Smooth muscle cell (in vitro differentiated cells): Measurements from ENCODE around the gene MAN2C1. TPM values are rescaled to one million over a fixed set of nuclear protein-coding genes. Genes with fewer than 3 reads are reported as not detected.
"Not testable (repeated sequence)": the region's sequence is repeated elsewhere in the genome, so short reads cannot be mapped to it uniquely, and the experiment has no call there.

Experiments used
- DNase-seq: peaks from one replicate; lab custom pipeline; 2025; ENCODE audit not compliant: unreplicated experiment; lab: John Stamatoyannopoulos, UW
- H2AFZ ChIP-seq: fragments of 200-600 bp; sonication (generic); 2 replicates; pipeline ENCODE4 v1.6.0; 2016; ENCODE audit warnings: antibody characterized with exemption, low read depth, mild to moderate bottlenecking
- H3F3A ChIP-seq: fragments of 200-600 bp; sonication (generic); 2 replicates; pipeline ENCODE4 v1.6.0; 2017; ENCODE audit warnings: antibody characterized with exemption, low read depth
- H3K27ac ChIP-seq: fragments of 200-600 bp; sonication (generic); 2 replicates; pipeline ENCODE4 v1.5.1; 2016; ENCODE audit warnings: low read depth, mild to moderate bottlenecking
- H3K27me3 ChIP-seq: fragments of 200-600 bp; sonication (generic); 2 replicates; pipeline ENCODE4 v1.6.1; 2016; ENCODE audit warnings: low read depth, mild to moderate bottlenecking
- H3K36me3 ChIP-seq: fragments of 200-600 bp; sonication (generic); 2 replicates; pipeline ENCODE4 v1.5.1; 2016; ENCODE audit warnings: low read depth
- H3K4me1 ChIP-seq: fragments of 200-600 bp; sonication (generic); 2 replicates; pipeline ENCODE4 v1.5.1; 2016; ENCODE audit warnings: low read depth
- H3K4me2 ChIP-seq: fragments of 200-600 bp; sonication (generic); 2 replicates; pipeline ENCODE4 v1.6.0; 2016; ENCODE audit warnings: mild to moderate bottlenecking
- H3K4me3 ChIP-seq: fragments of 200-600 bp; sonication (generic); 2 replicates; pipeline ENCODE4 v1.5.1; 2016; ENCODE audit warnings: mild to moderate bottlenecking
- H3K79me2 ChIP-seq: fragments of 200-600 bp; sonication (generic); 2 replicates; pipeline ENCODE4 v1.6.0; 2016; ENCODE audit warnings: low read depth, mild to moderate bottlenecking
- H3K9ac ChIP-seq: fragments of 200-600 bp; sonication (generic); 2 replicates; pipeline ENCODE4 v1.6.0; 2016; ENCODE audit warnings: low read depth
- H3K9me3 ChIP-seq: fragments of 200-600 bp; sonication (generic); replicated peaks from 2 replicates; pipeline ENCODE4 v1.5.1; 2016; ENCODE audit warnings: low read depth
- H4K20me1 ChIP-seq: fragments of 200-600 bp; sonication (generic); 2 replicates; pipeline ENCODE4 v1.6.0; 2016; ENCODE audit warnings: low read depth
- CTCF ChIP-seq: fragments of 200-600 bp; sonication (generic); IDR thresholded peaks from 2 replicates; pipeline ENCODE4 v1.5.1; 2017; ENCODE audit warnings: borderline replicate concordance, mild to moderate bottlenecking, antibody characterized with exemption; ENCODE audit not compliant: insufficient read depth, poor library complexity, severe bottlenecking
- WGBS: methylation state at CpG from one replicate; pipeline ENCODE4 v1.1.7; 2016; ENCODE audit warnings: low lambda C conversion rate; 5-methylcytosine and 5-hydroxymethylcytosine counted together
- polyA plus RNA-seq: library from polyadenylated mRNA; unstranded; fragments of >200 nt; fragmentation: Nextera tagmentation; extraction: Ambion mirVana; gene quantifications from 2 replicates; pipeline ENCODE4 v1.2.1, GENCODE V29; 2016
- total RNA-seq: library from RNA; depleted of rRNA; stranded (reverse); fragments of >200 nt; gene quantifications from 2 replicates; pipeline ENCODE4 v1.2.3, GENCODE V29; 2014

MAN2C1 gene
- total and polyA plus RNA-seq, 2 experiments from 2014 or later = 64.5 to 70.7 TPM

GRCh38 chr15:75407083-75407482 is 38.7 kb upstream of the MAN2C1 start:
- Histone ChIP-seq H2AFZ (no peak overlapping the region), H3K4me2 (no peak overlapping the region), H3K79me2 (peaks cover 8% of the 10 kb centered on the region), H3K9me3 (no peaks in the 10 kb centered on the region), H3F3A (no peaks in the 10 kb centered on the region), H3K4me1 (no peaks in the 10 kb centered on the region), H3K27ac (no peak overlapping the region), H3K36me3 (peaks cover 27% of the 10 kb centered on the region), H3K4me3 (no peak overlapping the region), H3K9ac (no peak overlapping the region), H4K20me1 (peaks cover 8% of the 10 kb centered on the region), H3K27me3 (no peaks in the 10 kb centered on the region)
- TF ChIP-seq CTCF = no peak
- 100% methylated on average over 1 of the region's 1 CpG for WGBS
- DNase-seq = no peak

GRCh38 chr15:75403892-75404291 is 35.5 kb upstream of the MAN2C1 start:
- no peaks in the 10 kb centered on the region for H3F3A ChIP-seq
- H3K4me2 ChIP-seq = no peak overlapping the region
- peaks cover 8% of the 10 kb centered on the region for H4K20me1 ChIP-seq
- H3K4me1 ChIP-seq = no peaks in the 10 kb centered on the region
- H3K27me3 ChIP-seq = no peaks in the 10 kb centered on the region
- H3K36me3 ChIP-seq = peaks cover 27% of the 10 kb centered on the region
- no peak overlapping the region for H2AFZ ChIP-seq
- no peak overlapping the region for H3K9ac ChIP-seq
- no peak overlapping the region for H3K27ac ChIP-seq
- no peaks in the 10 kb centered on the region for H3K9me3 ChIP-seq
- H3K79me2 ChIP-seq = peaks cover 8% of the 10 kb centered on the region
- no peak for DNase-seq
- no peak overlapping the region for H3K4me3 ChIP-seq
- no peak for TF ChIP-seq CTCF
- 100% methylated on average over 2 of the region's 2 CpGs for WGBS

DNA sequence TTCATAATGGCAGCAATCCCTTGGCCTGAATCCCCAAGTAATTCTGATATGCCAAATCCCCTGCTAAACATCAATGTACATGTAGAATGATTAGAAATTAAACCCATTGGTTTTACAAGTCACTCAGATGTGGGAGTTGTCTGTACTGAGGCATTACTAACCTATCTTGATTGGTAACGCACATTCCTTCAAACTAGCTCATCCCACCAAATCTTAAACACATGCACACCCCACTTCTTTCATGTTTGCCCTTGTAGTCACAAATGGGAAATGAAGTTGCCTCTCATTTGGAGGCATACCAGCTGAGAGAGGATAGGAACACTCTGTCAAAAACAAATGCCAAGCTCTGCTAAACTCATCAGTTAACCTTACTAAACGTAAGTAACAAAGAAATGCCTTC is 29.1 kb upstream of the MAN2C1 start:
- H3K27ac ChIP-seq = peak overlapping the region; percentile 3
- TF ChIP-seq CTCF = no peak

DNA sequence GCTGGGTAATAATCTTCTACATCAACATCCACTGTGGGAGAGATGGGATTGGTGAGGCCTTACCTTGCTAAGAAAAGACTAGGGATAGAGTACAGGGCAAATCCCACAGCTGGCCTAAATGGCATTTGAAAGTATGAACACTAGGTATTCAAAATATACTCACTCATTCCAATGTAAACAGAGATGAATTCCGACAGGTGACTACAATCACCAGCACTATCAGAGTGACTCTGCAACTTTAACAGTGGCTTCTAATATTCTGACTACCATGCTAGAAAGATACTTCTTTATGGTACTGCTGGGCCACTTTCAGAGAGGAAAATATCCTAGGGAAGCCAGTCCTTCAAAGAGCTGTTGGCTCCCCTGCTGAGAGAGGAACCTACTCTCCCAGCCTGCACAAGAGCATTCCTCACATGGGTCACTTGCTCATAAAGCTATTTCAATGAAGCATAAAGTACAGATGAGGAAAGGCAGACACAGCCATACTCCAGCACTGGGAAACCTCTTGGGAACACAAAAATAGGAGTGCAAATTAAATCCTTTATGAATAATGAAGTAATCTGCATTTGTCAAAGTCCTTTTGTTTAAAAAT is 21.5 kb upstream of the MAN2C1 start:
- Histone ChIP-seq H4K20me1 (no peaks in the 10 kb centered on the region), H3K9ac (no peak overlapping the region), H3F3A (no peaks in the 10 kb centered on the region), H3K27me3 (no peaks in the 10 kb centered on the region), H3K4me2 (no peak overlapping the region), H3K27ac (no peak overlapping the region), H3K79me2 (no peaks in the 10 kb centered on the region), H3K4me1 (no peaks in the 10 kb centered on the region), H2AFZ (no peak overlapping the region), H3K4me3 (no peak overlapping the region), H3K9me3 (no peaks in the 10 kb centered on the region), H3K36me3 (peaks cover 31% of the 10 kb centered on the region)
- no peak for DNase-seq
- WGBS = 100% methylated on average over 1 of the region's 1 CpG
- no peak for TF ChIP-seq CTCF

More for the DNA sequence above, 29.1 kb upstream of the MAN2C1 start:
- H3K9me3 ChIP-seq = no peaks in the 10 kb centered on the region
- DNase-seq = no peak
- no peaks in the 10 kb centered on the region for H3F3A ChIP-seq
- peaks cover 24% of the 10 kb centered on the region for H4K20me1 ChIP-seq
- H3K4me3 ChIP-seq = no peak overlapping the region
- no peaks in the 10 kb centered on the region for H3K27me3 ChIP-seq
- 83% methylated on average over 2 of the region's 2 CpGs for WGBS
- no peaks in the 10 kb centered on the region for H3K79me2 ChIP-seq
- no peak overlapping the region for H2AFZ ChIP-seq
- H3K9ac ChIP-seq = no peak overlapping the region
- no peaks in the 10 kb centered on the region for H3K4me1 ChIP-seq
- peaks cover 15% of the 10 kb centered on the region for H3K36me3 ChIP-seq
- H3K4me2 ChIP-seq = no peak overlapping the region

DNA sequence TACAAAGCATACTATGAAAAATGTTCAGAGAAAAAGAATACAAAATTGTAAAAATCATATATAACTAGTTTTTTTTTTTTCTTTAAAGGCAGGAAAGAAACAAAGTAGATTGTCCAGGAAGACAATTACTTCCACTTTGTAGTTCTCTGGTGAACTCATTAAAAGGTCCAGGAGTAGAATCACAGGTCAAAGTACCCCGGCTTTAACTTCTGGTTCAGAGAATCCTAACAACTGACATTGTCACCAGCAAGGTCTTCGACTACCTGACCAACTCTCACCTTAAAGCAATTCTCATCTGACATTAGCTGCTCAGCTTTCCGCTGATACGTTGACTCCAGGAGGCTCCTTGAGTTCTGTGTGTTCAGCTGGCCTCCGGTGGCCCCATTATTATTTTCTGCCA is 15.6 kb upstream of the MAN2C1 start:
- H3K4me2 ChIP-seq, H3K4me3 ChIP-seq, H3K79me2 ChIP-seq, H3K27ac ChIP-seq, H3K9ac ChIP-seq, H4K20me1 ChIP-seq, DNase-seq, H3K4me1 ChIP-seq, H2AFZ ChIP-seq, H3F3A ChIP-seq, H3K9me3 ChIP-seq, H3K27me3 ChIP-seq: not testable (repeated sequence)
- 98% methylated on average over 5 of the region's 5 CpGs for WGBS
- peaks cover 43% of the 10 kb centered on the region for H3K36me3 ChIP-seq
